ENCODE measurements around the gene PIEZO2. TPM values are rescaled to one million over a fixed set of nuclear protein-coding genes. Genes with fewer than 3 reads are reported as not detected.

PIEZO2 gene
- total RNA-seq, 4 donors from 2014 or later: 2.7 to 11.7 (median 4.0) TPM

GRCh38 chr18:10718809-10719208 lies 430.6 kb downstream of the PIEZO2 start:
- DNase-seq (ENCODE audit: low spot score) (no peak), ATAC-seq (ENCODE audit: low FRiP score) (no peak)
- TF ChIP-seq, protein P1, sequence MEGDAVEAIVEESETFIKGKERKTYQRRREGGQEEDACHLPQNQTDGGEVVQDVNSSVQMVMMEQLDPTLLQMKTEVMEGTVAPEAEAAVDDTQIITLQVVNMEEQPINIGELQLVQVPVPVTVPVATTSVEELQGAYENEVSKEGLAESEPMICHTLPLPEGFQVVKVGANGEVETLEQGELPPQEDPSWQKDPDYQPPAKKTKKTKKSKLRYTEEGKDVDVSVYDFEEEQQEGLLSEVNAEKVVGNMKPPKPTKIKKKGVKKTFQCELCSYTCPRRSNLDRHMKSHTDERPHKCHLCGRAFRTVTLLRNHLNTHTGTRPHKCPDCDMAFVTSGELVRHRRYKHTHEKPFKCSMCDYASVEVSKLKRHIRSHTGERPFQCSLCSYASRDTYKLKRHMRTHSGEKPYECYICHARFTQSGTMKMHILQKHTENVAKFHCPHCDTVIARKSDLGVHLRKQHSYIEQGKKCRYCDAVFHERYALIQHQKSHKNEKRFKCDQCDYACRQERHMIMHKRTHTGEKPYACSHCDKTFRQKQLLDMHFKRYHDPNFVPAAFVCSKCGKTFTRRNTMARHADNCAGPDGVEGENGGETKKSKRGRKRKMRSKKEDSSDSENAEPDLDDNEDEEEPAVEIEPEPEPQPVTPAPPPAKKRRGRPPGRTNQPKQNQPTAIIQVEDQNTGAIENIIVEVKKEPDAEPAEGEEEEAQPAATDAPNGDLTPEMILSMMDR (IDR thresholded peaks at IDR 0.05): no peak

GRCh38 chr18:10715791-10716190 lies 433.6 kb downstream of the PIEZO2 start:
- TF ChIP-seq, protein P1 (IDR thresholded peaks at IDR 0.05): no peak
- ATAC-seq (ENCODE audit: low FRiP score) (no peak), DNase-seq (ENCODE audit: low spot score) (no peak)

DNA sequence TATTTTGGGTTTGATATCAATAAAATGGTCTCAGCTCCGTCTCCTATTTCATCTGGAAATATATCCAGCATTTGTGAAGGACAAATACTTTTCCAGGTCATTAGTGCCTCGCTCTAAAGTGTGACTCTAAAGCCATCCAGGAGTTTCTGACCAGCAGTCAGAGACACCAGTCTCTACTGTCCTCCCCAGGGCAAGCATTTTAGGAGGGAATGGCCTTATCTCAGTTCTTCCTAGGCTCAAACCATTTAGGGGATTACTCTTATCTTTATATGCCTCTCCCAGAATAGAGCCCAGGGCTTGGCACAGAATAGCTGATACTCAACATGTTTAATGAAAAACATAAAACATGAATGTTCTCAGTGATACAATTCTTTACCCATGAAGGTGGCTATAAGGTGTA lies 436.0 kb downstream of the PIEZO2 start:
- ATAC-seq (ENCODE audit: low FRiP score) (no peak), DNase-seq (ENCODE audit: low spot score) (no peak)
- TF ChIP-seq, protein P1 (IDR thresholded peaks at IDR 0.05): no peak

DNA sequence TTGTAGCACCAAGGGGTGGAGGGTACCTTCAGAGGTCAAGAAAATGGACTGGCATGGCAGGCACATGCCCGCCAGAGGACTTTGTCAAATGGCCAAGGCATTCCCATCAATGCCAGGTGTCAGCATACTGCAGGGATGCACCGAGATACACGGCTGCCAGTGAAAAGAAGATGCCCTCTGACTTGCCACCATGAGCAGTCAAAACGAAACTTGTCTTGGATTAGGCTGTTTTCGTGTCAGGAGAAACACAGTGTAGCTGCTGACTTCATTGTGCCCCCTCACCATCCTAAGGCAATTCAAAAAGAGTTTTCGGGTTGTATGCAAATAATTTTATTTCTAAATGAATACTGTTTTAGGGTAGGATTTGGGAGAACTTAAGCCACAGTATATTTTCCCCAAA lies 442.1 kb downstream of the PIEZO2 start:
- DNase-seq (ENCODE audit: low spot score) (no peak), ATAC-seq (ENCODE audit: low FRiP score) (no peak)
- TF ChIP-seq, protein P1 (IDR thresholded peaks at IDR 0.05): no peak

- DNase-seq (ENCODE audit: low spot score) (no peak), ATAC-seq (ENCODE audit: low FRiP score) (no peak)
- TF ChIP-seq, protein P1 (IDR thresholded peaks at IDR 0.05): no peak
Measured at GRCh38 chr18:10705786-10706185, 443.6 kb downstream of the PIEZO2 start.

DNA sequence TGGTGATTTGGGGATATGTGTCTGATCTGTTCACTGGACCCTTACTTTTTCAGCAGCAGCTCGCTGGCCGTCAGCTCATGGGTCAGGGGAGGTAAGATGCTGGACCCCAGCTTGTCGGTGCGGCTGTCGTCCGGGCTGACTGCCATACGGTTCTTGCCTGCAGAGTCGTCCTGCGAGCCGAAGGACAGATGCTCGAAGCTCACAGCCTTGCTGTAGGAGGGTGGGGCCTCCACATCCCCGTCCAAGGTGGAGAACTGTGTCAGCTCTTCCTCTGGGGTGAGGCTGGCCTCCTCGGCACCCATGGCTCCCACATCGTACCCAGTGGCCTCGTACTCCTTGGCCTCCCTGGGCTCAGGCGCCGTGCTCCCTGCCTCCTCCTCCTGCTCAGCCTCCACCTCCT lies 444.1 kb downstream of the PIEZO2 start:
- TF ChIP-seq, protein P1 (IDR thresholded peaks at IDR 0.05): no peak
- ATAC-seq (ENCODE audit: low FRiP score) (no peak), DNase-seq (ENCODE audit: low spot score) (no peak)

- TF ChIP-seq, protein P1 (IDR thresholded peaks at IDR 0.05): no peak
Measured at GRCh38 chr18:10702206-10702605, 447.2 kb downstream of the PIEZO2 start.

More at GRCh38 chr18:10702206-10702605, 447.2 kb downstream of the PIEZO2 start:
- ATAC-seq (ENCODE audit: low FRiP score): no peak
- DNase-seq (ENCODE audit: low spot score): no peak
